Ovary (tissue), 3 donors: ENCODE results near the gene ERMP1.

Source experiments
- EP300 ChIP-seq: sonication (generic); formaldehyde crosslinking; IDR thresholded peaks from one replicate; pipeline ENCODE4 v1.6.1; 2017; ENCODE audit warnings: antibody characterized with exemption
- POLR2A ChIP-seq: fragments of 450-650 bp; IDR thresholded peaks from one replicate; pipeline ENCODE4 v1.6.1; 2017; ENCODE audit warnings: antibody characterized with exemption, mild to moderate bottlenecking, moderate library complexity
- TF ChIP-seq, protein P1 (sequence below), 3 donors: fragments of 450-650 bp in 2 of 3; fragments of 200-600 bp in 1 of 3; IDR thresholded peaks; one replicate each; pipeline versions ENCODE4 v1.5.1 to v1.8.0; 2016 to 2022; ENCODE audit warnings: antibody characterized with exemption in 3 of 3, mild to moderate bottlenecking in 1 of 3
- donor health status: DM: no; HTN: no; CAD: no.

DNA sequence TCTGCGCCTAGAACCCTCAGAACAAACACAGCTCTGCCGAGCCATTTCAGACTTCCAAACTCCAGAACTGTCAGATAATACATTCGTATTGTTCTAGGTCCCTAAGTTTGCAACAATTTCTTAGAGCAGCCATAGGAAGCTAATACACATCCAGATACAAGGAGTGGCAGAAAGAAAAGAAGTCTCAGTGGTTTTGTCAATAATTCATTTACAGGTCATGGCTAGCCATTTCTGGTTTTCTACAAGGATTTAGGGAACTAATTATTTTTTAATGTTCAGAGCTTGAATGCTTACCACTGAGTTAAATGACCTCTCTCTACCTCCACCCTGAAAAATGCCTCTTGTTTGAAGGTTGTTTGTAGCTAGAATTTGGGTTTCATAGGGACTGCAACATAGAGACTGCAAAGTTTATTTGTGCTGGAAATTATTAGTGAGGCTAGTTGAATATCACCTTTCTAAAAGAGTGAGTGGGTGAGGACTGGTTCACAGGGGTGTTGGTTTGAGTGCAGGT is 15.5 kb upstream of the ERMP1 start:
- no peak for TF ChIP-seq POLR2A
- TF ChIP-seq, protein P1, sequence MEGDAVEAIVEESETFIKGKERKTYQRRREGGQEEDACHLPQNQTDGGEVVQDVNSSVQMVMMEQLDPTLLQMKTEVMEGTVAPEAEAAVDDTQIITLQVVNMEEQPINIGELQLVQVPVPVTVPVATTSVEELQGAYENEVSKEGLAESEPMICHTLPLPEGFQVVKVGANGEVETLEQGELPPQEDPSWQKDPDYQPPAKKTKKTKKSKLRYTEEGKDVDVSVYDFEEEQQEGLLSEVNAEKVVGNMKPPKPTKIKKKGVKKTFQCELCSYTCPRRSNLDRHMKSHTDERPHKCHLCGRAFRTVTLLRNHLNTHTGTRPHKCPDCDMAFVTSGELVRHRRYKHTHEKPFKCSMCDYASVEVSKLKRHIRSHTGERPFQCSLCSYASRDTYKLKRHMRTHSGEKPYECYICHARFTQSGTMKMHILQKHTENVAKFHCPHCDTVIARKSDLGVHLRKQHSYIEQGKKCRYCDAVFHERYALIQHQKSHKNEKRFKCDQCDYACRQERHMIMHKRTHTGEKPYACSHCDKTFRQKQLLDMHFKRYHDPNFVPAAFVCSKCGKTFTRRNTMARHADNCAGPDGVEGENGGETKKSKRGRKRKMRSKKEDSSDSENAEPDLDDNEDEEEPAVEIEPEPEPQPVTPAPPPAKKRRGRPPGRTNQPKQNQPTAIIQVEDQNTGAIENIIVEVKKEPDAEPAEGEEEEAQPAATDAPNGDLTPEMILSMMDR (IDR thresholded peaks at IDR 0.05) = no peak
- TF ChIP-seq EP300 = no peak
